Mononuclear cell (primary cell): ENCODE results near the gene NIFK. TPM values are rescaled to one million over a fixed set of nuclear protein-coding genes. Genes with fewer than 3 reads are reported as not detected.
"Not testable (repeated sequence)": the region's sequence is repeated elsewhere in the genome, so short reads cannot be mapped to it uniquely, and the experiment has no call there.

Source experiments
- H3K27me3 ChIP-seq: 2 replicates; pipeline ENCODE4 v1.6.0; 2011; ENCODE audit warnings: low read length, control low read depth; ENCODE audit not compliant: insufficient read depth
- H3K4me1 ChIP-seq: 2 replicates; pipeline ENCODE4 v1.5.1; 2011; ENCODE audit warnings: mild to moderate bottlenecking, low read length, control low read depth; ENCODE audit not compliant: insufficient read depth
- H3K4me3 ChIP-seq: 2 replicates; pipeline ENCODE4 v1.5.1; 2011; ENCODE audit warnings: mild to moderate bottlenecking, low read length, moderate library complexity
- H3K9me3 ChIP-seq: 2 replicates; pipeline ENCODE4 v1.5.1; 2011; ENCODE audit warnings: low read depth, mild to moderate bottlenecking, control low read depth, low read length
- total RNA-seq: library from RNA; depleted of rRNA; stranded (reverse); fragments of >200 nt; gene quantifications from one replicate; pipeline ENCODE4 v1.2.3, GENCODE V29; 2012

Gene NIFK
- total RNA-seq, 1 donor = 33.1 TPM

DNA sequence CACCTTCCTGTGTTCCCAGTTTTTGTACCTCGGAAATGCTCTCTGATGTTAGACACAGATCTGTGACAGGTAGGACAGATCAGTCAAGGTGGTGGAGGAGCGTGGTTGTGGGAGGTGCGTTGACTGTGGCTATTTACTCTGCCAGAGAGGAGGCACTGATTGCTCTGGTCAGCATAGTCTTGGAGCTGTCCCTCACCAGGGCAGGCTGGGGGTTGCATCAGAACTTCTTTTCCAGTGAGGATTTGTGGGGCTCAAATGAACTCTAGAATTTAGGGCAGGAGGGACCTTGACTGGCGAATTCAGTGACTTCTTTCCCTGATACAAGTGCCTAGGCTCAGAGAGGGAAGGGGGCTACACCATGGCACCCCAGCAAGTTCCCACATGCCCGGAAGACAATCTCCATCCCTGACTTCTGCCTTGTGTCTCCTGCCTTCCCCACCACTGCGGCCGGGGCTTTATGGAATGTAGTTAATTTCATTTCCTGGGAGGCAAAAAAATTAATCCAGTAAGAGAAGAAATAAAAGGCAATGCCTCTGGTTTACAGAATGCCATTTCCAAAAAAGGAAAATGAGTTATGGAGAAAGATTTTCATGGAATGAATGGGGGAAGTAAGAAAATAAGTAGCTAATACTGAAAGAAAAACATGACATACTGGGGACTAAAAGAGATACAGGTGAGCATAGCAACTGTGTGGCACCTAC is 26.1 kb downstream of the NIFK start:
- no peaks in the 10 kb centered on the region for H3K27me3 ChIP-seq
- no peaks in the 10 kb centered on the region for H3K9me3 ChIP-seq
- H3K4me3 ChIP-seq = no peak overlapping the region
- peaks cover 9% of the 10 kb centered on the region for H3K4me1 ChIP-seq

DNA sequence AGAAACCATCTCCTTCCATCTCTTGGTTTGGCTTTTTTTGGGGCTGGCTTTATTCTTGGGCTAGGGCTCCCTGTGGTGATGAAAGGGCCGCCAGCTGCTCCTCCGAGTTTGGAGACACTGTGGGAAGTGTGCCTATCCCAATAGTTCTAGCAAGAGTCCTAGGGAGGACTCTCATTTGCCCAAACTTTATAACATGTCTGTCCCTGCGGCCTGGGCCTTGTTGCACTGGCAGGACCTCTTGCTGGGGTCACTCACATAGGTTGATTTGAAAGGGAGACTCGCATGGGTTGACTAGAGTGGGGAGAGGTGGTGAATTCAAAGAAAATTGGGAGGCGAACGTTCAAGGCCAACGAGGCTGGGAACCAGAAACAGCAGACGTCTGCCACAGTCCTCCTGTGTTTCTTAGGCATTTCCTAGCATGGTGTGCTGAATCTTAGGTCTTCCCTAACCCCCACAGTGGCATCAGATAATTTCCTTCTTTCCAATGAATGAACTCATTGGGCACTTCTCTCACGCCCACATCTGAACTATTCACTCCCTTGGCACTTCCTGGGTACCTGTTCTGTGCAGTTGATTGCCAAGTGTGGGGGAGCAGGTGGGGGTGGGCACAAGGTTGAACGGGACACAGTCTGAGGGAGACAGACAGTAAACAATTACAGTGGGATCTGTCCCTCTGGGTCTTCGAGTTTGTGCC is 26.8 kb downstream of the NIFK start:
- Histone ChIP-seq H3K9me3 (no peaks in the 10 kb centered on the region), H3K4me1 (peaks cover 9% of the 10 kb centered on the region), H3K27me3 (no peaks in the 10 kb centered on the region), H3K4me3 (no peak overlapping the region)

DNA sequence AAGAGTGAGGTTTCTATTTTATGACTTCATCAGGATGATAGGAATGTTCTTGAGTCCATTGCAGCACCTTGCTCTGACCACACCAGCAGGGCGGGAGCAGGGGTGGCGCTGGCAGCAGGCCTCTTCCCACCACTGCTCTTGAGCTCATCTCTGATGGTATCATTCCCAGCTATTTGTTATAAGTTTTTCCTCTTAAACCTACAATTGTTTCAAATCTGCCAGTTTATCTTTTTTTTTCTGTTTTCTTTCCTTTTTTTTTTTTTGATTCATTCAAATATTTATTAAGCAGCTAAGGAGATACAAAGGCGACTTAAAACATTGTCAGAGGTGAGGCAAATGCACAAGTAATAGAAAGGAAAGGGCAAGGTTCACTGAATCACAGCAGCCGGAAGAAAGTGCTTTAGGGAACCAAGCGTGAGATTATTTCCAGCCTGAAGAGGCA is 28.7 kb downstream of the NIFK start:
- no peak overlapping the region for H3K4me3 ChIP-seq
- no peaks in the 10 kb centered on the region for H3K9me3 ChIP-seq
- peaks cover 9% of the 10 kb centered on the region for H3K4me1 ChIP-seq
- H3K27me3 ChIP-seq = no peaks in the 10 kb centered on the region

DNA sequence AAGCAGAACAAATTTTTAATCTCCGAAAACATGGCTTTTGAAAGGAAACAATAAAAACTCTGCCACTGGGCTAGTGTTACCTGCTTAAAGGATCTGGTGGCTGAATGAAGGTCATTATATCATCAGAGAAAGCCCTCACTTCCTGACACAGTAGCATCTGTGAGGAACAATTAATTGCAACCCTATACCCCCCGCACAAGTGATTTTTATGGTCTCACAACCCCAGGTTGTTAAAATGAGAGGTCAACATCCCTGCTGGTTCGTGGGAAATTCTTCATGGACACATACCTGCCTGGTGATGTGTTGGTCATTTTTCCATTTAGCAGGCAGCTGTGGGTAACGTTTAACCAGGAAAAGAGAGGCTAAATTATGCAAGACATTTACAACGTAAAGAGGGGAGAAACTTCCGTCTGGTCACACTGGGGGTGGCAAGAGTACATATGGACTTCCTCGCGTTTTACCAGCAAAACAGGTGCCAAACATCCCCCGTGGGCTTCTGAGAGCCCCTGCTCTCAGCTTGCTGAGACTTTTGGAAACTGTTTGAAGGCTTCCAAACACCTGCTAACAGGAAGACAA is 29.2 kb downstream of the NIFK start:
- H3K9me3 ChIP-seq = no peaks in the 10 kb centered on the region
- peaks cover 9% of the 10 kb centered on the region for H3K4me1 ChIP-seq
- no peak overlapping the region for H3K4me3 ChIP-seq
- no peaks in the 10 kb centered on the region for H3K27me3 ChIP-seq

DNA sequence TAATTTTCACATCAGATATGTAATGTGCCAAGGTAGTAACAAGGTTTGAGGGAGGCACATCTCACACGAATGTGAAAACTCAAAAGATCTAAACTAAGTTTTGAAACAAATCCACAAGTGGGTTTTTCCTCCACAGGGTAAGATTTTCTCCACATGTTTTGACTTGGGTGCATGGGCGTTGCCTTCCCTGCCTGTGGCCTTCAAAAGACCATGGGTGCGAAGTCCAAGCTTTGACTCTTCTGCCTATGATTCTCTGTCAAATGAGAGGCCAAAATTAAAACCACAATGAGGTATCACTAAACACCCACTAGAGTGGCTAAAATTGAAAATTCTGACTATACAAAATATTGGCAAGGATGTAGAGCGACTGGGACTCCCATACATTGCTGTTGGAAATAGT is 30.7 kb downstream of the NIFK start:
- no peaks in the 10 kb centered on the region for H3K9me3 ChIP-seq
- H3K4me1 ChIP-seq = peaks cover 15% of the 10 kb centered on the region
- H3K4me3 ChIP-seq = no peak overlapping the region
- no peaks in the 10 kb centered on the region for H3K27me3 ChIP-seq

DNA sequence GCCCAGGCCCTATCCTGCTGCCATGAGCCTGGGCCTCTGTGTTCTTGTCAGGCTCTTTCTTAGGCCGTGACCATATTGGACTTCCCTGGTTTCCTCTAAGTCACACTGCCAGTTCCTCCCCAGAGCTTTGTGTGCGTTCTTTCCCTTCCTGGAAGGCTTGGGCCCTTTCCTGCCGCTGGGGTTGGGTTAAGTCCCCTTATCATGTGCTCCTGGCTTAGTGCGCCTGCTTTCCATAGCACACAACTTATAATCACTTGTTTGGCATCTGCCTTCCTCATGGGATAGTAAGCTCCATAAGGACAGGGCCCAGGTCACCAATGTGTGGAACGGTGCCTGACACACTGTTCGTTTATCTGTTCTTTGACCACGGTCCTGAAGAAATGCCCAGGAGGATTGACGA is 31.3 kb downstream of the NIFK start:
- Histone ChIP-seq H3K9me3 (no peaks in the 10 kb centered on the region), H3K4me1 (peaks cover 21% of the 10 kb centered on the region), H3K27me3 (no peaks in the 10 kb centered on the region), H3K4me3 (no peak overlapping the region)

DNA sequence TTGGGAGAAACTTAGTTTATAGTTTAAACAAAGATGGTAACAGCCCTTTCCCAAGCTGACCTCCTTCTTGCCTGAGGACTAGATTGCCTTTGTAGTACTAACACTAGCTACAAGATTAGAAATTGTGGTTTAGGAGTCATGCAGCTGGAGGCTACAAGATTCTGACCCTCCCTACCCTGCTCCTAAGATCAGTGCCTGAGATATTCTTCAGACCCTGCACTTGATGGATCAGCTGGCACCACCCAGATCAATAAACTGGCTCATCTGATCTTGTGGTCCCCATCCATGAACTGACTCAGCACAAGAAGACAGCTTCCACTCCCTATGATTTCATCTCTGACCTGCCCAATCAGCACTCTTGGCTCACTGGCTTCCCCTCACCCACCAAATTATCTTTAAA is 34.9 kb downstream of the NIFK start:
- H3K9me3 ChIP-seq, H3K27me3 ChIP-seq, H3K4me3 ChIP-seq: not testable (repeated sequence)
- H3K4me1 ChIP-seq = peaks cover 31% of the 10 kb centered on the region

DNA sequence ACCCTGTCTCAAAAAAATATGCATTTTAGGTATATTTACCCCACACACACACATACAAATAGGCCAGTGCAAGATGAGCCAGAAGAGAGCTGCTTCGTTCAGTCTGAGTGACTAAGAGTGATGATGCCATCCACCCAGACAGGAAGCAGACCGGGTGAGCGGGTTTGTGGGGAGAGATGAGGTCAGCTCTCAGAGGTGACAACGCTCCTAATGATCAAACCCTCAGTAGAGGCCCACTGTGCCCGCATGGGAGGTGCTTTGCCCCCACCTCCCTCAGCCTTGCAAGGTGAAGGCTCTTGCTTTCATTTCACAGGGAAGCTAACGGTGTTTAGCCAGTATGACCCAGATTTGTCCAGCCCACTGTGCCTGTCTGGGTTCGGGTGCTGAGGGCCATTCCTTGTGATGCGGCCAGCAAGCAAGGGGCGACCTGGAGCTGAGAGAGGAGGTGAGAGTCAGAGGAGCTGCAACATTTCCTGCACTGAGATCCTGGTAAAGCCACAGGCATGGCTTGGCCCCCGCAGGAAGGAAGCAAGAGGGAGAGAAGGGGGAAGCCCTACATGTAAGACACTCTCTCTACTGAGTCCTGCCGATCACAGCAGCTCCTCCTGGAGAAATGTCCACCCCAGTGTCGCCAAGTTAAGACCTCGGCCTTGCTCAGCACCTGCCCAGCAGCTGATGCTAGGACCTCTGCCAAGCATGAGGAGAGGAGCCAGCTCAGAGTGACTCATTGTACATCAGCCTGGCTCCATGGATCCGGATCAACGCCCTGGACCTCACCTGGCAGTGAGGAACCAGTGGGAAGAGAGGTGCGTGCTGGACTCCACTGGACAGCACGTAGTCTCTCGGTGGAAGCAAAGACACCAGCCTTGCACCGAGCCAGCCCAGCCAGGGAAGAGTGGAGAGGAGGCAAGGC is 37.0 kb downstream of the NIFK start:
- H3K27me3 ChIP-seq = no peaks in the 10 kb centered on the region
- peaks cover 31% of the 10 kb centered on the region for H3K4me1 ChIP-seq
- H3K9me3 ChIP-seq = no peaks in the 10 kb centered on the region
- H3K4me3 ChIP-seq = peak overlapping the region; percentile 13

DNA sequence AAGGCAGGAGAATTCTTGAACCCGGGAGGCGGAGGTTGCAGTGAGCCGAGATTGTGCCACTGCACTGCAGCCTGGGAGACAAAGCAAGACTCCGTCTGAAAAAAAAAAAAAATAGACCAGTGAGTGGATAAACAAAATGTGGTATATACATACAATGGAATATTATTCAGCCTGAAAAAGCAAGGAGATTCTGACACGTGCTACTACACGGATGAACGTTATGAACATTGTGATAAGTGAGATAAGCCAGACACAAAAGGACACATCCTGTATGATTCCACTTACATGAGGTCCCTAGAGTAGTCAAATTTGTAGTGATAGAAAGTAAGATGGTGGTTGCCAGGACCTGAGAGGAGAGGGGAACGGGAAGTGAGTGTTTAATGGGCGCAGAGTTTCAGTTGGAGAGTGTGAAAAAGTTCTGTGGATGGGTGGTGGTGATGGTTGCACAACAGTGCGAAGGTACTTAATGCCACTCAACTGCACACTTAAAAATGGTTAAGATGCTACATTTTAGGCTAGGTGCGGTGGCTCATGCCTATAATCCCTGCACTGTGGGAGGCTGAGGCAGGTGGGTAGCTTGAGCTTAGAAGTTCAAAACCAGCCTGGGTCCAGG is 38.3 kb downstream of the NIFK start:
- Histone ChIP-seq H3K27me3 (no peaks in the 10 kb centered on the region), H3K9me3 (no peaks in the 10 kb centered on the region), H3K4me3 (no peak overlapping the region), H3K4me1 (peaks cover 31% of the 10 kb centered on the region)

DNA sequence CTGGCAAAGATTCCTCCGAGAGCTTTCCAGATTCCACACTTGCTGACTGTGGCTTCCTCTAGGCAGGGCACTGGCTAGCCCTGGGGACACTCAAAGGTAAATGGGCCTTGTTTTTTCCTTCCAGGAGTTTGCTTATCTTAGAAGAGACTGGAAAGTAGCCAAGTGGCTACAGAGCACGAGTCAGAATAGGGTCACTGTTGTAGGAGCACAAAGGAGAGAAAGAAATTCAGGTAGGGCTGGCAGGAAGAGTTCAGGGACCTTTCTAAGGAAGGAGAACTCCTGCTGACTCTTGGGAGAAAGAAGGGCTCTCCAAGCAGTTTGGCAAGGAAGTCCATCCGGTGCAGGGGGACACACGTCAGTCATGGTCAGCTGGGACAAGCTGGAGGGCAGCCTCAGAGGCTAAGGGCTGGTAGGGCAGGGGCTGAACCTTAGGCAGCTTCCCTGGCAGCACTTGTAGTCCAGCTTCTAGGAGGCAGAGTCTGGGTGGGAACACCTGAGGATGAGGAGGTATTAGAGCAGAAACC is 39.5 kb downstream of the NIFK start:
- Histone ChIP-seq H3K9me3 (no peaks in the 10 kb centered on the region), H3K4me3 (no peak overlapping the region), H3K27me3 (no peaks in the 10 kb centered on the region), H3K4me1 (peaks cover 31% of the 10 kb centered on the region)

DNA sequence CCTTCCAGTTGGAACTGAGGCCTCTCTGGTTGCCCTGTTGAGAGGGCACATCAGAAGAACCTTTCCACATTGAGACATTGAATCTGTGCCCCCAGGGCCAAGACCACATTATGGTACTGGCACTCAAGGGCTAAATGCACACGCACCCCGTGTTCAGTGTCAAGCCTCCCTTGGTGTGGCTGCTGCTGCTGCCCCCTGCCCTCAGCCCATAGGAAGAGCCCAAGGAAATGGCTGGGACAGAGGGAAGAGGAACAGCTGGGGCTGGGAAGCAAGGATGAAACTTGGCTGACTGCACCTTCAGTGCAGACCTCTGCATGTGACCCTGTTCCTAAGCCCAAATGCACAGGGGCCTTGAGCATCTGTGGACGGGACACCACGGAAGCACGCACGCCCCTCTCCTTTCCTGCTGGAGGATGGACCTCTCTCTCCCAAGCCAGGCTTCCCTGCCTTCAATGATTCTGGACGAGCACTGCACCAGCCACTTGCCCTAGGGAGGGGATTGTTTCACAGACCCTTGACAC is 40.2 kb downstream of the NIFK start:
- Histone ChIP-seq H3K4me3 (no peak overlapping the region), H3K9me3 (no peaks in the 10 kb centered on the region), H3K27me3 (no peaks in the 10 kb centered on the region), H3K4me1 (peaks cover 30% of the 10 kb centered on the region)

DNA sequence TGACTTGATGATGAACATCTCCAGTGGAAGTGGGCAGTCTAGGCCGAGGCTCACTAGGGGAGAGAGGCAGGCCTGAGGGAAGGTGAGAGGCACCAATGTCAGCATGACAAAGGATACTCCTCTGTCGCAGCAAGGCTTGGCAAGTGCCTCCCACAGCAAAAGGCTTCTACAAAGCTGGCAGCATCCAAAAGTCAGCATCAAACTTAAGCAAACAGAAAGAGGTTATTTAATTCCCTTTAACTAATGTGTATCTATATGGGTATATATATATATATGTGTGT is 41.6 kb downstream of the NIFK start:
- H3K4me1 ChIP-seq = peaks cover 17% of the 10 kb centered on the region
- H3K4me3 ChIP-seq = no peak overlapping the region
- H3K27me3 ChIP-seq = no peaks in the 10 kb centered on the region
- no peaks in the 10 kb centered on the region for H3K9me3 ChIP-seq

DNA sequence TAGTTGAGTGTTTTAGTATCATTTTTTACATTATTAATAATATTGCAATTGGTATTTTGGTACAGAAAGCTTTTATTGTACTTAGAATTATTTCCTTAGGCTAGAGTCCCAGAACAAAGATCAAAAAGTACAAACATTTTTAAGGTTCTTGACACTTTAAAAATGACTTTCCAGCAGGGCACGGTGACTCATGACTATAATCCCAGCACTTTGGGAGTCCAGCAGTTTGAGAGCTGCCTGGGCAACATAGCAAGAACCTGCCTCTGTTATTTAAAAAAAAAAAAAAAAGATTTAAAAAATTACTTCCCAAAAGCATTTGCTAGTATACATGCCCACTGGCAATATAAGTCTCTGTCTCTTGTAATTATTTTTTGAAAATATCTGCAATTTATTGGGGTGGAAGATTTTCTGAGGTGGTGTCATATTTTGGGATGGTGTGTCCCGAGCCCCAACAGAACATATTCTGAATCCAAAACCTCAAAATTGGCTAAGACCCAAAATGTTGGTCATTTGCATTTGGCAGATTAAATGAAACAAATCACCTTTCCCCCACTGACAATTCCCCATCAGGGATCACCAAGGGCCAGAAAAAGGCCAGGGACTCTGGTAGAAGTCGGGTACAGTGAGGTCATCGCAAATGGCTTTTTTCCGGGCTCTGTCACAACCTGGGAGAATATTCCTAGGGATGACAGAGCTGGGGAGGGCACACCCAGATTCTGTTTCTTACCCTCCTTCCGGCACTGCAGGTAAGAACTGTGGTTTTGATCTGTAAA is 42.1 kb downstream of the NIFK start:
- Histone ChIP-seq H3K9me3 (no peaks in the 10 kb centered on the region), H3K4me3 (no peak overlapping the region), H3K4me1 (peaks cover 11% of the 10 kb centered on the region), H3K27me3 (no peaks in the 10 kb centered on the region)

DNA sequence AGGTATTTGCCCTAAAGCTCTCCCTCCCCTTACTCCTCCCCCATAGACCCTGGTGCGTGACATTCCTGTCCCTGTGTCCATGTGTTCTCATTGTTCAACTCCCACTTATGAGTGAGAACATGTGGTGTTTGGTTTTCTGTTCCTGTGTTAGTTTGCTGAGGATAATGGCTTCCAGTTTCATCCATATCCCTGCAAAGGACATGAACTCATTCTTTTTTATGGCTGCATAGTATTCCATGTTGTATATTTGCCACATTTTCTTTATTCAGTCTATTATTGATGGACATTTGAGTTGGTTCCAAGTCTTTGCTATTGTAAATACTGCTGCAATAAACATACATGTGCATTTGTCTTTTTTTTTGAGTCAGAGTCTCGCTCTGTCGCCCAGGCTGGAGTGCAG is 46.1 kb downstream of the NIFK start:
- not testable (repeated sequence) for H3K9me3 ChIP-seq, H3K27me3 ChIP-seq, H3K4me3 ChIP-seq, H3K4me1 ChIP-seq
